Activated CD8-positive, alpha-beta T cell treated with anti-CD3 and anti-CD28 coated beads, Interleukin-2, amount 10 ng/mL, durations not matched to agents 7 days and 5 days (primary cell): ENCODE data around the gene STXBP6. TPM values are rescaled to one million over a fixed set of nuclear protein-coding genes. Genes with fewer than 3 reads are reported as not detected.

Source experiments
- ATAC-seq: fragments of 150-1000 bp; cut with Tn5 transposase; one replicate; pipeline ENCODE4 v1.10.0; 2021; ENCODE audit warnings: moderate library complexity
- CTCF ChIA-PET: fragments of 350-600 bp; sonication (Branson Sonifier 250); formaldehyde crosslinking; loops from one replicate; lab custom pipeline; 2021; ENCODE audit warnings: antibody characterized with exemption; lab: Charles Lee
- POLR2A ChIA-PET: fragments of 350-600 bp; sonication (Branson Sonifier 250); formaldehyde crosslinking; loops from one replicate; lab custom pipeline; 2021; ENCODE audit warnings: antibody characterized with exemption; lab: Charles Lee
- DNase-seq: peaks from one replicate; pipeline ENCODE4 v3.0.0-alpha.2; 2020
- H3K27ac Mint-ChIP-seq: one replicate; pipeline ENCODE4 v1.8.0; 2021; ENCODE audit warnings: mild to moderate bottlenecking, mixed read lengths
- H3K27me3 Mint-ChIP-seq: one replicate; pipeline ENCODE4 v1.8.0; 2021; ENCODE audit warnings: low read depth, mixed read lengths
- H3K36me3 Mint-ChIP-seq: one replicate; pipeline ENCODE4 v1.8.0; 2021; ENCODE audit warnings: low read depth, mixed read lengths
- H3K4me1 Mint-ChIP-seq: one replicate; pipeline ENCODE4 v1.8.0; 2021; ENCODE audit warnings: low read depth, mixed read lengths
- H3K4me3 Mint-ChIP-seq: one replicate; pipeline ENCODE4 v1.8.0; 2021; ENCODE audit warnings: mild to moderate bottlenecking, mixed read lengths
- H3K9me3 Mint-ChIP-seq: one replicate; pipeline ENCODE4 v1.8.0; 2022; ENCODE audit warnings: mixed read lengths; ENCODE audit not compliant: insufficient read depth
- total RNA-seq, 2 experiments: library from RNA; stranded (reverse); gene quantifications; one replicate each; pipeline ENCODE4 v1.2.3, GENCODE V29; 2021

Gene STXBP6
- total RNA-seq, 2 experiments from 2014 or later, result not detected

- CTCF ChIA-PET, result no interaction called here
- no peaks in the 10 kb centered on the region for H3K9me3 Mint-ChIP-seq
- no peak overlapping the region for H3K4me3 Mint-ChIP-seq
- no peaks in the 10 kb centered on the region for H3K4me1 Mint-ChIP-seq
- H3K27me3 Mint-ChIP-seq, result peaks cover 12% of the 10 kb centered on the region
- DNase-seq (no peak), ATAC-seq (no peak)
- H3K36me3 Mint-ChIP-seq, result no peaks in the 10 kb centered on the region
- no peak overlapping the region for H3K27ac Mint-ChIP-seq
- POLR2A ChIA-PET, result no interaction called here
These were observed 218.3 kb downstream of the STXBP6 start for GRCh38 chr14:24831677-24832076.

GRCh38 chr14:24829862-24830261 lies 220.1 kb downstream of the STXBP6 start:
- Mint-ChIP-seq H3K36me3 (no peaks in the 10 kb centered on the region), H3K4me3 (no peak overlapping the region), H3K27ac (no peak overlapping the region), H3K9me3 (no peaks in the 10 kb centered on the region), H3K4me1 (no peaks in the 10 kb centered on the region), H3K27me3 (peaks cover 14% of the 10 kb centered on the region)
- ATAC-seq (no peak), DNase-seq (no peak)
- ChIA-PET POLR2A (no interaction called here), CTCF (no interaction called here)

- Mint-ChIP-seq H3K9me3 (no peaks in the 10 kb centered on the region), H3K4me3 (no peak overlapping the region), H3K27me3 (peaks cover 11% of the 10 kb centered on the region), H3K27ac (no peak overlapping the region), H3K4me1 (no peaks in the 10 kb centered on the region), H3K36me3 (no peaks in the 10 kb centered on the region)
- ChIA-PET CTCF (no interaction called here), POLR2A (no interaction called here)
- DNase-seq (no peak), ATAC-seq (no peak)
These were observed 221.5 kb downstream of the STXBP6 start for GRCh38 chr14:24828486-24828885.

- ChIA-PET CTCF (no interaction called here), POLR2A (no interaction called here)
- Mint-ChIP-seq H3K27me3 (peaks cover 15% of the 10 kb centered on the region), H3K4me3 (no peak overlapping the region), H3K27ac (no peak overlapping the region), H3K9me3 (no peaks in the 10 kb centered on the region), H3K36me3 (no peaks in the 10 kb centered on the region), H3K4me1 (no peaks in the 10 kb centered on the region)
- no peak for ATAC-seq
- DNase-seq, result no peak
These were observed 223.6 kb downstream of the STXBP6 start for GRCh38 chr14:24826390-24826789.

- Mint-ChIP-seq H3K27me3 (peaks cover 15% of the 10 kb centered on the region), H3K27ac (no peak overlapping the region), H3K4me1 (no peaks in the 10 kb centered on the region), H3K9me3 (no peaks in the 10 kb centered on the region), H3K36me3 (no peaks in the 10 kb centered on the region), H3K4me3 (no peak overlapping the region)
- ATAC-seq (no peak), DNase-seq (no peak)
- ChIA-PET POLR2A (no interaction called here), CTCF (no interaction called here)
These were observed 229.3 kb downstream of the STXBP6 start for GRCh38 chr14:24820616-24821015.

- ATAC-seq (no peak), DNase-seq (no peak)
- no peaks in the 10 kb centered on the region for H3K4me1 Mint-ChIP-seq
- ChIA-PET POLR2A (no interaction called here), CTCF (interaction anchor here (1.1 kb wide), 1 partner anchor 13 kb away, joined by 5 read pairs; no protein-coding TSS in a partner anchor)
- H3K36me3 Mint-ChIP-seq, result no peaks in the 10 kb centered on the region
- H3K4me3 Mint-ChIP-seq, result no peak overlapping the region
- H3K9me3 Mint-ChIP-seq, result no peaks in the 10 kb centered on the region
- H3K27ac Mint-ChIP-seq, result no peak overlapping the region
- peaks cover 13% of the 10 kb centered on the region for H3K27me3 Mint-ChIP-seq
These were observed 231.1 kb downstream of the STXBP6 start for GRCh38 chr14:24818823-24819341.

- ChIA-PET POLR2A (interaction anchor here (0.6 kb wide), 1 partner anchor 43 kb away, joined by 3 read pairs; no protein-coding TSS in a partner anchor), CTCF (interaction anchor here (1.1 kb wide), 1 partner anchor 12 kb away, joined by 5 read pairs; no protein-coding TSS in a partner anchor)
- Mint-ChIP-seq H3K4me3 (no peak overlapping the region), H3K27me3 (peaks cover 13% of the 10 kb centered on the region), H3K36me3 (no peaks in the 10 kb centered on the region), H3K27ac (no peak overlapping the region), H3K4me1 (no peaks in the 10 kb centered on the region), H3K9me3 (no peaks in the 10 kb centered on the region)
- DNase-seq, result no peak
- ATAC-seq, result no peak
These were observed 231.7 kb downstream of the STXBP6 start for GRCh38 chr14:24818058-24818822.

- POLR2A ChIA-PET, result interaction anchor here (0.6 kb wide), 1 partner anchor 44 kb away, joined by 3 read pairs; no protein-coding TSS in a partner anchor
- no peaks in the 10 kb centered on the region for H3K36me3 Mint-ChIP-seq
- H3K27me3 Mint-ChIP-seq, result peaks cover 13% of the 10 kb centered on the region
- no peak overlapping the region for H3K27ac Mint-ChIP-seq
- no peak for ATAC-seq
- CTCF ChIA-PET, result no interaction called here
- no peaks in the 10 kb centered on the region for H3K4me1 Mint-ChIP-seq
- H3K9me3 Mint-ChIP-seq, result no peaks in the 10 kb centered on the region
- DNase-seq, result no peak
- H3K4me3 Mint-ChIP-seq, result no peak overlapping the region
These were observed 232.5 kb downstream of the STXBP6 start for GRCh38 chr14:24817212-24818057.

GRCh38 chr14:24816929-24817211 lies 233.1 kb downstream of the STXBP6 start:
- CTCF ChIA-PET, result no interaction called here
- POLR2A ChIA-PET, result no interaction called here
- Mint-ChIP-seq H3K27ac (no peak overlapping the region), H3K4me3 (no peak overlapping the region), H3K27me3 (peaks cover 9% of the 10 kb centered on the region), H3K9me3 (no peaks in the 10 kb centered on the region), H3K36me3 (no peaks in the 10 kb centered on the region), H3K4me1 (no peaks in the 10 kb centered on the region)
- ATAC-seq (no peak), DNase-seq (no peak)

- no peaks in the 10 kb centered on the region for H3K4me1 Mint-ChIP-seq
- DNase-seq (no peak), ATAC-seq (no peak)
- H3K9me3 Mint-ChIP-seq, result no peaks in the 10 kb centered on the region
- H3K4me3 Mint-ChIP-seq, result no peak overlapping the region
- H3K27me3 Mint-ChIP-seq, result peaks cover 5% of the 10 kb centered on the region
- no peak overlapping the region for H3K27ac Mint-ChIP-seq
- ChIA-PET CTCF (no interaction called here), POLR2A (no interaction called here)
- H3K36me3 Mint-ChIP-seq, result no peaks in the 10 kb centered on the region
These were observed 233.7 kb downstream of the STXBP6 start for GRCh38 chr14:24816011-24816928.

- no peak overlapping the region for H3K27ac Mint-ChIP-seq
- ChIA-PET CTCF (no interaction called here), POLR2A (no interaction called here)
- peaks cover 5% of the 10 kb centered on the region for H3K27me3 Mint-ChIP-seq
- no peaks in the 10 kb centered on the region for H3K9me3 Mint-ChIP-seq
- H3K36me3 Mint-ChIP-seq, result no peaks in the 10 kb centered on the region
- no peak for DNase-seq
- no peak for ATAC-seq
- H3K4me1 Mint-ChIP-seq, result no peaks in the 10 kb centered on the region
- H3K4me3 Mint-ChIP-seq, result no peak overlapping the region
These were observed 234.4 kb downstream of the STXBP6 start for GRCh38 chr14:24815543-24815942.
